ENCODE data around the gene OR10A4.

OR10A4 gene

GRCh38 chr11:6888830-6889229 is 12.4 kb downstream of the OR10A4 start:
- DNase-seq: no peak
- no peaks in the 10 kb centered on the region for H3K27me3 ChIP-seq
- no peaks in the 10 kb centered on the region for H3K9me3 ChIP-seq
- H3K4me3 ChIP-seq: no peak overlapping the region
- intact Hi-C loops (cut with DNase I; ENCODE audit: low total_unique reads): no loop called here
- no peak for TF ChIP-seq CTCF (IDR thresholded peaks at IDR 0.05)
- no peaks in the 10 kb centered on the region for H3K36me3 ChIP-seq
- H3K4me1 ChIP-seq: no peaks in the 10 kb centered on the region
- no peak overlapping the region for H3K27ac ChIP-seq

GRCh38 chr11:6889835-6890234 is 13.4 kb downstream of the OR10A4 start:
- H3K4me3 ChIP-seq: no peak overlapping the region
- intact Hi-C loops (cut with DNase I; ENCODE audit: low total_unique reads): no loop called here
- no peak for TF ChIP-seq CTCF (IDR thresholded peaks at IDR 0.05)
- no peaks in the 10 kb centered on the region for H3K9me3 ChIP-seq
- H3K27ac ChIP-seq: no peak overlapping the region
- H3K27me3 ChIP-seq: no peaks in the 10 kb centered on the region
- DNase-seq: no peak
- H3K36me3 ChIP-seq: no peaks in the 10 kb centered on the region
- H3K4me1 ChIP-seq: no peaks in the 10 kb centered on the region

- Histone ChIP-seq H3K4me1 (no peaks in the 10 kb centered on the region), H3K36me3 (no peaks in the 10 kb centered on the region), H3K27me3 (no peaks in the 10 kb centered on the region), H3K4me3 (no peak within 1 kb of the TSS), H3K27ac (no peak within 1 kb of the TSS), H3K9me3 (no peaks in the 10 kb centered on the region)
- TF ChIP-seq CTCF (IDR thresholded peaks at IDR 0.05): no peak
- intact Hi-C loops (cut with DNase I; ENCODE audit: low total_unique reads): no loop called here
- no peak for DNase-seq
These were observed 16.0 kb downstream of the OR10A4 start, which contains the start of gene OR2D2 for GRCh38 chr11:6892400-6892799. Gene OR2D2, minus strand, starts transcription at chr11:6892500. Its CDS starts 0 bp downstream, at chr11:6892500.

GRCh38 chr11:6894097-6894496 is 17.7 kb downstream of the OR10A4 start:
- no peaks in the 10 kb centered on the region for H3K27me3 ChIP-seq
- TF ChIP-seq CTCF (IDR thresholded peaks at IDR 0.05): no peak

GRCh38 chr11:6895010-6895409 is 18.6 kb downstream of the OR10A4 start:
- no peaks in the 10 kb centered on the region for H3K4me1 ChIP-seq
- H3K36me3 ChIP-seq: no peaks in the 10 kb centered on the region
- no peak overlapping the region for H3K27ac ChIP-seq
- intact Hi-C loops (cut with DNase I; ENCODE audit: low total_unique reads): no loop called here
- H3K9me3 ChIP-seq: no peaks in the 10 kb centered on the region
- no peaks in the 10 kb centered on the region for H3K27me3 ChIP-seq
- DNase-seq: no peak
- no peak for TF ChIP-seq CTCF (IDR thresholded peaks at IDR 0.05)
- no peak overlapping the region for H3K4me3 ChIP-seq

More at GRCh38 chr11:6894097-6894496, 17.7 kb downstream of the OR10A4 start:
- Histone ChIP-seq H3K27ac (no peak overlapping the region), H3K4me1 (no peaks in the 10 kb centered on the region), H3K36me3 (no peaks in the 10 kb centered on the region), H3K4me3 (no peak overlapping the region), H3K9me3 (no peaks in the 10 kb centered on the region)
- DNase-seq: no peak
- intact Hi-C loops (cut with DNase I; ENCODE audit: low total_unique reads): no loop called here

GRCh38 chr11:6898911-6899310 is 22.5 kb downstream of the OR10A4 start:
- intact Hi-C loops (cut with DNase I; ENCODE audit: low total_unique reads): loop anchor here (2.0 kb wide), 1 partner anchor 38 kb away; no protein-coding TSS in a partner anchor
- no peaks in the 10 kb centered on the region for H3K36me3 ChIP-seq
- no peak for TF ChIP-seq CTCF (IDR thresholded peaks at IDR 0.05)
- DNase-seq: no peak
- H3K27me3 ChIP-seq: no peaks in the 10 kb centered on the region
- no peaks in the 10 kb centered on the region for H3K9me3 ChIP-seq
- no peak overlapping the region for H3K27ac ChIP-seq
- H3K4me1 ChIP-seq: no peaks in the 10 kb centered on the region
- no peak overlapping the region for H3K4me3 ChIP-seq
